Ishikawa (cell line): ENCODE results near the gene TLR8.

Source experiments
- CEBPB ChIP-seq: IDR thresholded peaks from 2 replicates; pipeline ENCODE4 v1.6.1; 2012
- CREB1 ChIP-seq: IDR thresholded peaks from 2 replicates; pipeline ENCODE4 v1.6.1; 2012; ENCODE audit warnings: low read depth
- EGR1 ChIP-seq: IDR thresholded peaks from 2 replicates; pipeline ENCODE4 v1.6.1; 2012
- EP300 ChIP-seq: IDR thresholded peaks from 2 replicates; pipeline ENCODE4 v1.6.1; 2012; ENCODE audit warnings: borderline replicate concordance
- FOXM1 ChIP-seq: IDR thresholded peaks from 2 replicates; pipeline ENCODE4 v1.6.1; 2012; ENCODE audit warnings: low read depth, borderline replicate concordance
- MAX ChIP-seq: IDR thresholded peaks from 2 replicates; pipeline ENCODE4 v1.6.1; 2012
- RAD21 ChIP-seq: IDR thresholded peaks from 2 replicates; pipeline ENCODE4 v1.6.1; 2012; ENCODE audit warnings: low read depth
- REST ChIP-seq: IDR thresholded peaks from 2 replicates; pipeline ENCODE4 v1.6.1; 2012; ENCODE audit warnings: low read depth, mild to moderate bottlenecking
- TAF1 ChIP-seq: IDR thresholded peaks from 2 replicates; pipeline ENCODE4 v1.6.1; 2012; ENCODE audit warnings: low read depth, mild to moderate bottlenecking
- TEAD4 ChIP-seq: IDR thresholded peaks from 2 replicates; pipeline ENCODE4 v1.6.1; 2012
- USF1 ChIP-seq: IDR thresholded peaks from 2 replicates; pipeline ENCODE4 v1.6.1; 2012
- YY1 ChIP-seq: IDR thresholded peaks from 2 replicates; pipeline ENCODE4 v1.6.1; 2012; ENCODE audit warnings: low read depth
- ZBTB7A ChIP-seq: IDR thresholded peaks from 2 replicates; pipeline ENCODE4 v1.6.1; 2012; ENCODE audit warnings: low read depth

GRCh38 chrX:12885508-12885907, 20.9 kb upstream of the TLR8 start:
- TF ChIP-seq EP300: no peak
- no peak for TF ChIP-seq MAX
- TF ChIP-seq CREB1: no peak
- no peak for TF ChIP-seq ZBTB7A
- no peak for TF ChIP-seq USF1
- no peak for TF ChIP-seq TAF1
- no peak for TF ChIP-seq TEAD4
- no peak for TF ChIP-seq YY1
- no peak for TF ChIP-seq RAD21
- TF ChIP-seq REST: no peak
- TF ChIP-seq CEBPB: no peak
- TF ChIP-seq EGR1: no peak
- TF ChIP-seq FOXM1: no peak
